Measurements from ENCODE around the gene GPR32. TPM values are rescaled to one million over a fixed set of nuclear protein-coding genes. Genes with fewer than 3 reads are reported as not detected.

GPR32 gene
- total and polyA plus RNA-seq, 2 of the 8 experiments (the other 6 are each of a cell fraction or from before 2014, with no cell fraction given), result not detected

DNA sequence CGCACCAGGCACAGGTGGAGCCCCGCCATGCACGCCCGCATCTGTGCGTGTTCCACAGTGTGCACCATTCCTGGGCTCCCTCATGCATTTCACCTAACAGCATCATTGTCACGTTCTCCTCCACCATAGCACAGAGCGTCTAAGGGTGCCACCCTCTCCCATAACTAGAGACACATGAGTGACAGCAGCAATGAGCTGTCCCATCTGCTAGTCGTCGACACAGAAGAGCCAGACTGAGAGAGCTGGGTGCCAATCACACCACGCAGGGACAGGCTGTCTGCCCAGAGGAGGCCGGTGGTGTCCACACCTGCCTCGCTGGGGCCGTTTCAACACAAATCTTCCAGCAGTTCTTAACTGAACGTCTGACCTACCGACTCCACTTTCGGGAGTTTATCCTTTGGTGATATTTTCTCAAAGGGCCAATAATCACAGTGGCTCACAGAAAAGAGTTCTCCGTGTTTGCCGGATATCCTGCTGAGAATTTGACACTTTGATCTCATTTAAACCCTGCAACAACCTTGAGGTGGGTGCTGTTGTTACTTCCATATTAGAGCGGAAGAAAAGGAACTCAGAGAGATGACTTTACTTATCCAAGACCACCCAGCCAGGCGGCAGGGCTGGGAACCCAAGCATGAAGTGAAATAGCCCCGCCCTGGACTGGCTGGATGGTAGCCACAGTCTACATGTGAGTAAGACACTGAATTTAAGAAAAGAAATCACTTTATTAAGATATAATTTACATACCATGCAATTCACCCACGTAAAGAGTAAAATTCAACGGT, 30.9 kb upstream of the GPR32 start:
- Histone ChIP-seq H3K4ac (replicated peaks; ENCODE audit: insufficient read length, low read depth, low read length) (no peak overlapping the region), H2BK5ac (ENCODE audit: low read depth, low read length) (no peak overlapping the region), H2AK5ac (ENCODE audit: low read depth, low read length) (no peak overlapping the region), H2BK12ac (ENCODE audit: low read depth, low read length) (no peak overlapping the region), H3K4me2 (ENCODE audit: insufficient read depth in 1 of 2, low read depth in 2 of 2, low read length in 2 of 2) (no peak overlapping the region), H3K23me2 (ENCODE audit: low read depth, low read length) (no peaks in the 10 kb centered on the region), H3K4me3 (ENCODE audit: extremely low read depth in 1 of 4, insufficient read depth in 2 of 4, low read depth in 3 of 4, low read length in 4 of 4) (no peak overlapping the region), H3K4me1 (replicated peaks in 1 of 4; ENCODE audit: control insufficient read depth in 3 of 4, insufficient read depth in 4 of 4, low read length in 3 of 4) (peaks cover 0 to 4% (median 0%) of the 10 kb centered on the region in 4 experiments; a peak in 1 of 7 replicates), H3K14ac (ENCODE audit: insufficient read length) (no peak overlapping the region), H3K79me2 (ENCODE audit: control insufficient read depth in 1 of 2, insufficient read depth in 2 of 2, low read length in 2 of 2) (no peaks in the 10 kb centered on the region), H3K56ac (replicated peaks; ENCODE audit: insufficient read length, low read depth, low read length) (no peak overlapping the region), H4K8ac (ENCODE audit: extremely low read depth, insufficient read depth, low read length) (no peak overlapping the region), H2BK20ac (ENCODE audit: low read length) (no peak overlapping the region), H2BK15ac (ENCODE audit: low read length) (no peak overlapping the region), H3K27me3 (replicated peaks in 1 of 4; ENCODE audit: control insufficient read depth in 3 of 4, extremely low read depth in 1 of 4, insufficient read depth in 3 of 4, low read length in 3 of 4) (peaks cover 0 to 2% (median 0%) of the 10 kb centered on the region in 4 experiments; a peak in 1 of 7 replicates), H2BK120ac (replicated peaks; ENCODE audit: low read depth, low read length) (no peak overlapping the region), H3K36me3 (ENCODE audit: control insufficient read depth in 2 of 4, insufficient read depth in 4 of 4, low read length in 3 of 4) (no peaks in the 10 kb centered on the region), H3K18ac (ENCODE audit: extremely low read depth, low read length) (no peak overlapping the region), H3K27ac (ENCODE audit: low read depth, low read length) (no peak overlapping the region), H3K9ac (replicated peaks in 1 of 4; ENCODE audit: extremely low read depth in 1 of 4, low read depth in 3 of 4, low read length in 3 of 4) (no peak overlapping the region), H2AFZ (ENCODE audit: low read length) (no peak overlapping the region), H4K91ac (replicated peaks; ENCODE audit: insufficient read length, low read length) (no peak overlapping the region), H4K20me1 (replicated peaks in 1 of 2; ENCODE audit: control insufficient read depth in 1 of 2, insufficient read depth in 2 of 2, low read length in 2 of 2) (peaks cover 0 to 2% of the 10 kb centered on the region in 2 experiments), H3K9me3 (ENCODE audit: insufficient read depth in 2 of 2, low read depth in 1 of 2, low read length in 1 of 2) (no peaks in the 10 kb centered on the region), H3K23ac (ENCODE audit: insufficient read length) (no peak overlapping the region), H3K79me1 (ENCODE audit: low read depth, low read length) (no peaks in the 10 kb centered on the region), H4K5ac (ENCODE audit: insufficient read length, low read depth, low read length) (no peak overlapping the region)
- ChIA-PET POLR2A (ENCODE audit: partially characterized antibody) (interaction anchor here (0.6 to 1.5 kb wide), 4 partner anchors 15 to 76 kb away, joined by 3 to 4 read pairs (median 4); no protein-coding TSS in a partner anchor), CTCF (ENCODE audit: partially characterized antibody) (interaction anchor here (0.6 to 1.8 kb wide), 3 partner anchors 11 to 183 kb away, joined by 3 read pairs; no protein-coding TSS in a partner anchor)
- no peak for FAIRE-seq
- TF ChIP-seq YY1 (IDR thresholded peaks at IDR 0.05; ENCODE audit: low read depth, low read length), result no peak
- no peak for TF ChIP-seq PHF8 (conservative IDR thresholded peaks at IDR 0.05; ENCODE audit: low read depth, low read length)
- DNase-seq (ENCODE audit: low read depth in 1 of 2, low spot score in 2 of 2), result no peak
- WGBS, 2 experiments (ENCODE audit: extremely low coverage in 1 of 2, insufficient coverage in 1 of 2, insufficient read length in 1 of 2, insufficient replicate concordance in 2 of 2, low coverage in 1 of 2, low lambda C conversion rate in 2 of 2, missing lambda C conversion rate in 1 of 2), result 88% methylated on average over 23 of the region's 23 CpGs; no CpG with 5 or more reads in 1 of the 2 experiments
